IgD-negative memory B cell (primary cell): Measurements from ENCODE around the gene MACROD1. TPM values are rescaled to one million over a fixed set of nuclear protein-coding genes. Genes with fewer than 3 reads are reported as not detected.

Experiments
- H3K27ac Mint-ChIP-seq, 3 donors: one replicate each; pipeline ENCODE4 v1.8.0; 2020 to 2022; ENCODE audit warnings: mild to moderate bottlenecking in 3 of 3, mixed read lengths in 3 of 3, moderate library complexity in 1 of 3
- H3K27me3 Mint-ChIP-seq: one replicate; pipeline ENCODE4 v1.8.0; 2021; ENCODE audit warnings: mixed read lengths
- H3K36me3 Mint-ChIP-seq: one replicate; pipeline ENCODE4 v1.8.0; 2020; ENCODE audit warnings: mild to moderate bottlenecking, mixed read lengths
- H3K4me1 Mint-ChIP-seq, 3 donors: one replicate each; pipeline ENCODE4 v1.8.0; 2020 to 2022; ENCODE audit warnings: mixed read lengths in 3 of 3, mild to moderate bottlenecking in 1 of 3
- H3K4me3 Mint-ChIP-seq, 4 donors: one replicate each; pipeline ENCODE4 v1.8.0; 2020 to 2022; ENCODE audit warnings: mild to moderate bottlenecking in 4 of 4, mixed read lengths in 4 of 4, moderate library complexity in 3 of 4
- H3K9me3 Mint-ChIP-seq, 3 donors: one replicate each; pipeline ENCODE4 v1.8.0; 2020 to 2021; ENCODE audit warnings: mixed read lengths in 3 of 3, mild to moderate bottlenecking in 1 of 3
- polyA plus RNA-seq: library from polyadenylated mRNA; unstranded; fragments of 300-500 nt; fragmentation: Illumina TruSeq; gene quantifications from one replicate; pipeline ENCODE4 v1.2.3, GENCODE V29; 2021

The MACROD1 gene
- polyA plus RNA-seq, 1 donor from 2014 or later, result 9.7 TPM

DNA sequence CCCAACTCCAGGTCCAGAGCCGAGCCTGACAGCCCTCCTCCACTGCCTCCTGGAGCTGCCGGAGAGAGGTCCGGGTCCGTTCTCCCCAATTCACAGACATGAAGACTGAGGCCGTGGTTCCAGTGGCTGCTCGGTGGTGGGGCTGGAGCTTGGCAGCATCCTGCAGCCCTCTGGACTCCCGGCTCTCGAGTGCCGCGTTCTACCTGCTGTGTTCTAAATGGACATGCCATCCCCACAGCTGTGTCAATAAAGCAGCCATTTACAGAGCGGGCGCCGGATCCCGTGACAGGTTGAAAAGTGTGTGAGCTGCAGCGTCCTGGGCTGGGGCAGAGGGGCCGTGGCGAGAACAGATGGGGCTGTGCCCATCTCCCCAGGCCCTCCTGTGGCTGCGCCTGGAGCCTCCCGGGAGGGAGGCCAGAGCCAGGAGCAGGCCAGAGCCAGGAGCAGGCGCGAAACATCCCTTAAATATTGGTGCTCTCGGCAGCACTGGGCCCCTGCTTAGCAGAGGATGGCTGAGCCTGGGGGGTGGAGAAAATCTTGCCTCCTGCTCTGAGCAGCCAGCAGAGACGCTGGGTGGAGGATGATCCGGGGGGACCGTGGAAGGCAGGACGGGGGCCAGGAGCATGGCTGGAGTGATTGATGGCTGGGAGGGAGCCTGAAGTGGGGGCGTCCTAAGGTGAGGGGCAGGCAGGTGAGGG lies 84.0 kb downstream of the MACROD1 start:
- H3K4me1 Mint-ChIP-seq, result peaks cover 0 to 1% (median 0%) of the 10 kb centered on the region in 3 donors
- H3K27me3 Mint-ChIP-seq, result peaks cover 2% of the 10 kb centered on the region
- peaks cover 2% of the 10 kb centered on the region for H3K36me3 Mint-ChIP-seq
- no peaks in the 10 kb centered on the region for H3K9me3 Mint-ChIP-seq
- H3K4me3 Mint-ChIP-seq, result no peak overlapping the region
- H3K27ac Mint-ChIP-seq, result no peak overlapping the region

DNA sequence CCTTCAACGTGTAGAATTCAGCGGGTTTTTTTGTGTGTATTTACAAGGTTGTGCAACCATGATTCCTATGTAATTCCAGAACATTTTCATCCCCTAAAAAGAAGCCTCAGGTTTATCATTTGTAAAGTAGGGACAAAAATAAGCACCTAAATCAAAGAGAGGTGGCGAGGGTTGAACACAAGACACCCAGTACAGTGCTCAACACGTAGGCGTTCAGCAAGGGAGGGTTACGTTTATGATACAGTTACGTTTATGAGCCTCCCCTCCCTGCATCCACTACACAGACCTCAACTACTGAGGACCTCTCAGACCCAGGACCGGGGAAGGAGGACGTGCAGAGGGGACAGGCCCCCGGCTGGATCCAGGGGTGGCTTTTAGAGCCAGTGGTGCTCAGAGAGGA lies 85.5 kb downstream of the MACROD1 start:
- Mint-ChIP-seq H3K9me3 (no peaks in the 10 kb centered on the region), H3K36me3 (peaks cover 2% of the 10 kb centered on the region), H3K27ac (no peak overlapping the region), H3K27me3 (peaks cover 2% of the 10 kb centered on the region), H3K4me1 (peaks cover 0 to 1% (median 0%) of the 10 kb centered on the region in 3 donors), H3K4me3 (no peak overlapping the region)

DNA sequence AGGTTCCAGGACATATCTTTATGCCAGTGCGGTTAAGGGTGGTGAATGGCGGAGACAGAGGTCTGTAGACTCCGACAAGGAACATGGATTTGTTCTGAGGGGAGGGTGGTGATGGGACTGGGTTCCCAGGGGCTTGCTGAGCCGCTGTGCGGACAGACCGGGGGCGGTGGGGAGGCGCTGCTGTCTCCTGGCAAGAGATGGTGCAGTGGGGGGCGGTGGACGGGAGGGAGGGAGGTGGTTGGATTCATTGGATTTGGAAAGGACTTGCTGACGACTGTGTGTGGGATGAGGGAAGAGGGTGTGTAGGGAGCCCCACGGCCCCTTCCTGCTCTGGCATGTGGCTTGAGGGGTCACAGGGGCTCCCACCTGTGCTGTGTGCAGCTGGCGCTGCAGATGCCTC lies 87.0 kb downstream of the MACROD1 start:
- H3K4me1 Mint-ChIP-seq, result peaks cover 0 to 3% (median 0%) of the 10 kb centered on the region in 3 donors
- no peaks in the 10 kb centered on the region for H3K9me3 Mint-ChIP-seq
- H3K27ac Mint-ChIP-seq, result no peak overlapping the region
- H3K27me3 Mint-ChIP-seq, result peaks cover 2% of the 10 kb centered on the region
- H3K4me3 Mint-ChIP-seq, result no peak overlapping the region
- peaks cover 2% of the 10 kb centered on the region for H3K36me3 Mint-ChIP-seq

DNA sequence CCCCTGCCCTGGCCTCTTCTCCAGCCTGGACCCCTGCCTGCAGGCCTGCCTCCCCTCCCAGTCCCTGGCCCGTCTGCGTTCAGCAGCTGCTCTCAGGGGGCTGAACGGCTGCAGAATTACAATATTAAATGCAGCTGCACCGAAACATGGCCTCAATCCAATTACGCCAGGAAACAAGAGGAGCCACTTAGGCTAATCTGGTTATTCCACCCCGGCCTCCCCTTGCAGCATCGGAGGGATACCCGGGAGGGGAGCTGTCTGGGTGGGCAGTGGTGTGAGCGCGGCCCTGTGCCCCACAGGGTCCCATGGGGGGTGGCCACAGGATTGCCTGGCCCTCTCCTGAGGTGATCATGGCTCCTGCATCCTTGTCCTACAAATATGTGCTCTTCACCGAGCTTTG lies 87.6 kb downstream of the MACROD1 start:
- H3K4me3 Mint-ChIP-seq, result no peak overlapping the region
- H3K27ac Mint-ChIP-seq, result no peak overlapping the region
- no peaks in the 10 kb centered on the region for H3K9me3 Mint-ChIP-seq

DNA sequence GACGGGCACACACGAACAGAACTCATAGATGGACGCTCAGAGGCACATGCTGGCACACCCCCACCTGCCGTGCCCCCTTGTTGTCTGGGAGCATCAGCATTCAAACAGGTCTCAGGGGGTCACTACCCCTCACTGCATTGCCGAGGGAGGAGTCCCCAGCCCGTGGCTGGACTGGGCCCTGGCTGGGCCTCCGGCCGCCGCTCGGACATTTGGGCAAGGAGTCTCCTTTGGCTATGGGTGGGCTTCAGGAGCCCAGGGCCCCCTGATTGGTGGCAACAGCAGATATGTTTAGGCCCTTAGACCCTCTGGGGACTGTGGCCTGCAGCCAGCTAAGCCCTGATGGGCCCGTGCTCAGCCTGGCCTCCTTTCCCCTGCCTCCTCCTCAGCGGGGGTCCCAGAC lies 88.3 kb downstream of the MACROD1 start:
- Mint-ChIP-seq H3K27me3 (peaks cover 2% of the 10 kb centered on the region), H3K9me3 (no peaks in the 10 kb centered on the region), H3K27ac (no peak overlapping the region), H3K4me3 (no peak overlapping the region), H3K4me1 (peaks cover 0 to 3% (median 0%) of the 10 kb centered on the region in 3 donors), H3K36me3 (peaks cover 2% of the 10 kb centered on the region)

More for the DNA sequence above, 87.6 kb downstream of the MACROD1 start:
- peaks cover 0 to 3% (median 0%) of the 10 kb centered on the region in 3 donors for H3K4me1 Mint-ChIP-seq
- H3K36me3 Mint-ChIP-seq, result peaks cover 2% of the 10 kb centered on the region
- H3K27me3 Mint-ChIP-seq, result peaks cover 2% of the 10 kb centered on the region

DNA sequence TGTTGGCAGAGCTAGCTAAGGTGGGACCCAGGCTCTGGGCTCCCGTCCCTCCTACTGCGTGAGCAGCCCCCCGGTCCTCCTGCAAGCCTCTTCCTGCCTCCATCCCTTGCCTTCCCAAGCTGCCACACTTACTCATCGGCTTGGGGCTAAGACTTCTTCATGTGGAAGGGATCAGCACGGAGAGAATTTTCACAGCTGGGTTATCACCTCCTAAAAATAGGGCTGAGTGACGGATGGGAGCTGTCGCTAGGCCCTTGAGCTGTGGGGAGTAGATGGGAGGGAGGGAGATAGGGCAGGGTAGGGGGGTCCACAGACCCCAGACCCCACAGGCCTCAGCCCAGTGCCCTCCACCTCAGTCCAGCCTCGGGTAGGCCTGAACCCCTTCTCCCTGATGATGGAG lies 89.2 kb downstream of the MACROD1 start:
- H3K36me3 Mint-ChIP-seq, result peaks cover 2% of the 10 kb centered on the region

DNA sequence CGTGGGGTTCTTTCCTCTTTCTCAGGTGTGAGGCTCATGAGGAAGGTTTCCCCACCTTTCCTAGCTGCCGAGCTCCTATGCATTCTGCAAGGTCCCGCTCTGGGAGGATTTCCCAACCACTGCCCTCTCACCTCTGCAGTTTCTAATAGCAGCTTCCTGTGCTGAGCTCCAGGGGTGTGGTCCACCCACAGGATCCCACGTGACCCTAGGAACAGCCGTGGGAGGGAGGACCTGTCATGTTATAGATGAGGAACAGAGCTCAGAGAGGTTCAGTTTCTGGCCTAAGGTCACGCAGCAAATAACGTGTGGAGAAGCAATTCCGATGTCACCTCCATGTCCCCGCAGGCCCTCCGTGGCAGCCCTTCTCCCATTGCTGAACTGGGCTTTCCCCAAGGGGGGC lies 91.7 kb downstream of the MACROD1 start:
- Mint-ChIP-seq H3K4me3 (peak overlapping the region in 1 of 4 donors; percentile 39), H3K36me3 (no peaks in the 10 kb centered on the region), H3K27ac (no peak overlapping the region), H3K9me3 (no peaks in the 10 kb centered on the region), H3K4me1 (peaks cover 0 to 2% (median 0%) of the 10 kb centered on the region in 3 donors), H3K27me3 (no peaks in the 10 kb centered on the region)

More for the DNA sequence above, 89.2 kb downstream of the MACROD1 start:
- peaks cover 0 to 3% (median 0%) of the 10 kb centered on the region in 3 donors for H3K4me1 Mint-ChIP-seq
- no peaks in the 10 kb centered on the region for H3K27me3 Mint-ChIP-seq
- H3K9me3 Mint-ChIP-seq, result no peaks in the 10 kb centered on the region
- no peak overlapping the region for H3K27ac Mint-ChIP-seq
- no peak overlapping the region for H3K4me3 Mint-ChIP-seq

DNA sequence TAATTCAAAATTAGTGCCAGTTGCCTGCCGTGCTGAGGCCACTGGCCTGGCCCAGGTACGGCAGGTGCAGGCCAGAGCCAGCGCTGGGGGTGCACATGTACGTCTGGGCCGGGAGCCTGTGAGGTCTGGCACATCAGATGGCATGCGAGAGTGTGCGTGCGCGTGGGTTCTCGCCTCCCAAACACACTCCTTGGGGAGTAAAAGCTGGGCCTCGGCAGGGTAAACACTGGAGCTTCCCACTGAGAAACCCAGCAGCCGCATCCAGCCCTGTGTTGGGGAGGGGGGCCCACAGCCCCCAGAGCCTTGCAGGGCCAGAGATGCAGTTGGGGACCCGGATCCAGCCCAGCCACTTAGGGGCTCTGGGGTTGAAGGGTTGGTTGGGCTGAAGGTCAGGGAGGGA lies 92.4 kb downstream of the MACROD1 start:
- H3K36me3 Mint-ChIP-seq, result no peaks in the 10 kb centered on the region
- H3K4me3 Mint-ChIP-seq, result no peak overlapping the region
- H3K27ac Mint-ChIP-seq, result peak overlapping the region in 1 of 3 donors; percentile 59
- H3K9me3 Mint-ChIP-seq, result no peaks in the 10 kb centered on the region
- H3K4me1 Mint-ChIP-seq, result peaks cover 0 to 2% (median 0%) of the 10 kb centered on the region in 3 donors
- H3K27me3 Mint-ChIP-seq, result no peaks in the 10 kb centered on the region

DNA sequence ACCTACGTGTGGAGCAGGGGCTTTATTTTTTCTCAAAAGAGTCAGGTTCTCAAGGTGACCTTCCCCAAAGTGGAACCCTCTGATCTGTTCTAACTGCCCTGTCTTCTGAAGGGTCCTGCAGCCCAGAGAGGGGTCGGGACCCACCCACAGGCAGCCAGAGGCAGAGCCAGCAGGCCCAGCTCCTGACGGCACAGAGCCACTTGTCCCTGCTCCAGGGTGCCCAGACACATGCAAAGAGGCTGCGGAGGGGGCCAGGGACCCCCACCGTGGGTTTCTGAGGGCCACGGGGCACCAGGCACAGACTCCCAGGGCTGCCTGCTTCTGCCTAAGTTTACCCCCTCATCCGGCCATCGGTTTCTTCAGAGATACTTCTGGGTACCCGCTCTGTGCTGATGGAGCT lies 93.0 kb downstream of the MACROD1 start:
- Mint-ChIP-seq H3K27ac (no peak overlapping the region), H3K27me3 (no peaks in the 10 kb centered on the region), H3K4me1 (peaks cover 0 to 2% (median 0%) of the 10 kb centered on the region in 3 donors), H3K9me3 (no peaks in the 10 kb centered on the region), H3K4me3 (no peak overlapping the region), H3K36me3 (no peaks in the 10 kb centered on the region)

DNA sequence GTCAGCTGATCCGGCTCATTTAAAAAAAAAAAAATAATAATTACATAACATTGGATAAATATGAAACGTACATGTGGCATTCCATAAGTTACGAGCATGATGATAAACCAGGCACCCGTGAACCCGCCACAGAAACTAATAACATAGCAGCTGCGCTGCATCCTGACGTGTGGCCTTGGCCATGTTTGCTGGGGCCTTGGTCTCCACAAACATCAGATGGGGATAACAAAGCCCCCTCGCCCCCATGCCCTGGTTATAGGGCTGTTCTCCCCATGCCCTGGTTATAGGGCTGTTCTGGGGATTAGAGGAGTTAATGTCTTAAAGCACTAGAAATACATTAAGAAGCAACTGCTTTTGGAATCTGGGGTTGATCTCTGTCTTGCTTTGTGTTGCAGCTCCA lies 93.5 kb downstream of the MACROD1 start:
- H3K27me3 Mint-ChIP-seq, result no peaks in the 10 kb centered on the region
- peak overlapping the region in 1 of 4 donors; percentile 17 for H3K4me3 Mint-ChIP-seq
- no peaks in the 10 kb centered on the region for H3K36me3 Mint-ChIP-seq
- no peaks in the 10 kb centered on the region for H3K9me3 Mint-ChIP-seq
- peaks cover 0 to 2% (median 0%) of the 10 kb centered on the region in 3 donors for H3K4me1 Mint-ChIP-seq
- H3K27ac Mint-ChIP-seq, result no peak overlapping the region

DNA sequence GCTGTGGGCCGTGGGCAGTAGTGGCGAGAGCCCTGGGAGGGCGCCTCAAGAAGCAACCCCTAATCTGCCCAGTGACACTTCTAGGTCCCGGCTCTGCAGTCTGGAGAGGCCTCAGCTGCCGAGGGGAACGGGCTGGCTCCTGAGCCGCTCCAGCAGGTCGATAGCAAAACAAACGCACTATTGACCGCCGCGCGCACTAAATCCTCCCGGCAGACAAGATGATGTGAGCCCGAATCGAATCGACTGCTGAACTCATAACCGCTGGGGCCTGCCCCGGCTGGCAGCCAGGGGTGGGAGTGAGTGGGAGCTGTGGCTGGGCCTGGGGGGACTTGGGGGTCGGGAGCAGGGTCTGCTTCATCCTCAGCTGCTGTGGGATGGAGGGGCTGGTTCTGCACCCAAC lies 94.1 kb downstream of the MACROD1 start:
- Mint-ChIP-seq H3K27me3 (no peaks in the 10 kb centered on the region), H3K4me3 (no peak overlapping the region), H3K4me1 (peaks cover 0 to 2% (median 0%) of the 10 kb centered on the region in 3 donors), H3K27ac (no peak overlapping the region), H3K36me3 (no peaks in the 10 kb centered on the region), H3K9me3 (no peaks in the 10 kb centered on the region)

DNA sequence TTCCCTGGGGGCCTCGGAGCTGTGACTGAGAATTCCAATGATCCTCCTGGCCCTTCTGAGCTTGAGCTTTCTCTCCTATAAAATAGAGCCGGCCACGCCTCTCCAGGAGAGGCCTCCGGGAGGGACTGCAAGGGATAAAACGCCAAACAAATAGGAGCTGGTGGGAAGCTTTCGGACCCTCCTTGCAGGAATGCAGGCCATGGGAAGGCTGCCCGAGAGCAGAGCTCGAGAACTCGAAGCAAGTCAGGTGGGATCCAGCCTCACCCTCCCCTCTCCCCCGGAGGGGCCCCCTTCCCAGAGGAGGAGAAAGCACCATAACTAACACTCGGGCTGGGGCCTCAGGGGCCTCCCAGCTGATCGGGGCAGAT lies 95.6 kb downstream of the MACROD1 start:
- Mint-ChIP-seq H3K36me3 (no peaks in the 10 kb centered on the region), H3K4me1 (peaks cover 0 to 2% (median 0%) of the 10 kb centered on the region in 3 donors), H3K27me3 (peaks cover 2% of the 10 kb centered on the region), H3K9me3 (no peaks in the 10 kb centered on the region), H3K4me3 (no peak overlapping the region), H3K27ac (no peak overlapping the region)

DNA sequence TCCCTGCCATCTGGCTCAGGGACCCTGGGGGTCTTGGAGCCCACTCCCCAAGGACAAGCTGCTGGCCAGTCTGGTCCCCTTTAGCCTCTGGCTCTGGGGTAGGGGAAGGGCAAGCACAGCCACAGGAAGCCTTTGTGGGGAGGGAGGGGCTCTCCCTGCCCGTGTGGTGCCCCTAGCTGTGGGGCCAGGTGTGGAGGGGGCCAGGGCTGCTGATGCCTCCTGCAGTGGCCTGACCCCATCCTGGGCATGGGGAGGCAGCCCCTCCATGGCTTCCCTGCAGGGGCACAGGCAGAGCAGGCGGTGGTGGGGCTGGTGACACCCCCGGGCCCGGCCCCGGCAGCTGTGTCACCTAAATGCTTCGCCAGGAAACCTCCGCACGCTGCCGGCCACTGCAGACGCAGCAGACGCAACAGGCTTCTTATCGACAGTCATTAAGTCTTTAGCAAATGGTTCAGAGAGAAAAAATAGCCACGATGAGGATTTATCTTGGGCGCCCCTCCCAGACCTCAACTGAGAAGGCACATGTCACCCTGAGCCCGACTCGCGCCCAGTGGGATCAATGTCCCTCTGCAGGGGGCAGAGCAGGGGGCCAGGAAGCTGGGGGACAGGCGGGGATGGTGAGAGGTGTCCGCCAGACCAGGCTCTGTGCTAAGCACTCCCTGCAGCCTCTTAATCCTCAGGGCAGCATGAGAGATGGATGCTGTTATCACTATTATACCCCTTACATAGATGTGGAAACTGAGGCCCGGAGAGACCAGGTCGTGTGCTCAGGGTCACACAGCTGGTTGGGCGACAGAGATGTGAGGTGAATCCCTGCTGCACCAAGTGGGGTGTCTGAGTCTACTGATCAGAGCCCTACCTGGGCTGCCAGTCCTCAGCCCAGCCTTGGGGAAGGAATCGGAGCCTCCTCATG lies 96.3 kb downstream of the MACROD1 start:
- Mint-ChIP-seq H3K9me3 (no peaks in the 10 kb centered on the region), H3K27ac (no peak overlapping the region), H3K27me3 (peaks cover 5% of the 10 kb centered on the region), H3K4me1 (peaks cover 0 to 2% (median 0%) of the 10 kb centered on the region in 3 donors), H3K4me3 (no peak overlapping the region), H3K36me3 (no peaks in the 10 kb centered on the region)

DNA sequence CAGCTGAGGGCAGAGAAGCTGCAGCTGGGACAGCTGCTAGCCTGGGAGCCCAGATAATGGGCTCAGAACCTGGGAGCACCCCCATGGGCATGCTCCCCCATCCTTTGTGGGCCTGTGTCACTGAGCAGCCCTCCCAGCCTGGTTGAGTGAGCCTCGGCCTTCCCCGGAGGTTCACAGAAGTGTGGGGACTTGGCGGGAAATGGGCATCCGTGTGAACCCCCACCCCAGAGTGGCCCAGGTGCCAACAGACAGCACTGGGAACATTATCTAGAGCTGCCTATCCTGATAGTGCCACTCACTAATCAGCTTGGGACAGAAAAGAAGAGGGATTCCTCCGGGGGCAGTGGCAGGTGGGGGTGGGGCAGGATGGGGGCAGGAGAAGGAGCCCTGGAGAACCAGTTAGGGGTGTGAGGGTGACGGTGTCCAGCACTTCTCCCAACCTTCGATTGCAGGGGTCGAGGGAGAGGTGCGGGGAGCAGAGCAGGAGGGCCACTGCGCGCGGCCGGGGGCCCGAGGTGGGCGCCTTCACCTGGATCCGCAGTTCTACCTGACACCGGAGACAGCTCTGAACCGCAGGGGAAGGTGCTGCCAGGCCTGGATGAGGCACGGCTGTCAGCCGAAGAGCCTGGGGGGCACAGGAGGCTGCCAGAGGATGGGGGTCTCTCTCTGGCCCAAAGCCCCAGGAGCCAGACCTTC lies 97.1 kb downstream of the MACROD1 start:
- Mint-ChIP-seq H3K27me3 (peaks cover 5% of the 10 kb centered on the region), H3K27ac (no peak overlapping the region), H3K4me1 (no peaks in the 10 kb centered on the region), H3K4me3 (no peak overlapping the region), H3K9me3 (no peaks in the 10 kb centered on the region), H3K36me3 (no peaks in the 10 kb centered on the region)
